GM12878 (cell line): ENCODE data around the gene OR2C1. TPM values are rescaled to one million over a fixed set of nuclear protein-coding genes. Genes with fewer than 3 reads are reported as not detected.

Source experiments
- ATAC-seq: fragments of 200-7000 bp; cut with Tn5 transposase; 3 replicates; pipeline ENCODE4 v1.9.1; 2020; ENCODE audit warnings: mild to moderate bottlenecking, moderate library complexity
- BruUV-seq: library from RNA; stranded (reverse); fragments of 400-500 nt; replicated peaks from 2 replicates; lab custom pipeline; 2021; lab: Mats Ljungman, UMichigan
- CTCF ChIA-PET: fragments of 300-600 bp; sonication (Branson Sonifier 250); formaldehyde crosslinking; extraction: SDS; loops from one replicate; lab custom pipeline; 2021; ENCODE audit warnings: inconsistent platforms; lab: Yijun Ruan, JAX
- POLR2A ChIA-PET: fragments of 350-600 bp; formaldehyde crosslinking; extraction: SDS; loops from one replicate; lab custom pipeline; 2021; ENCODE audit warnings: inconsistent platforms; lab: Charles Lee
- RAD21 ChIA-PET: fragments of 300-600 bp; sonication (Branson Sonifier 250); formaldehyde crosslinking; loops from one replicate; lab custom pipeline; 2023; ENCODE audit warnings: antibody characterized with exemption; ENCODE audit not compliant: unreplicated experiment; lab: Charles Lee
- SMC1A ChIA-PET: fragments of 300-600 bp; sonication (Branson Sonifier 250); formaldehyde crosslinking; loops from one replicate; lab custom pipeline; 2023; ENCODE audit not compliant: unreplicated experiment, uncharacterized antibody; lab: Charles Lee
- DNase-seq: peaks from one replicate; pipeline ENCODE4 v3.0.0-alpha.2; 2011; ENCODE audit warnings: low read depth, low spot score
- FAIRE-seq: peaks from 3 replicates; lab custom pipeline; 2011; peaks lifted over from hg19 to GRCh38; lab: Jason Lieb, UNC
- H2AFZ ChIP-seq: 2 replicates; pipeline ENCODE4 v1.6.0; 2011; ENCODE audit warnings: low read depth, low read length, control low read depth; ENCODE audit not compliant: control insufficient read depth
- H3K27ac ChIP-seq: 2 replicates; pipeline ENCODE4 v1.5.1; 2011; ENCODE audit warnings: control low read depth; ENCODE audit not compliant: control insufficient read depth, insufficient read depth
- H3K27me3 ChIP-seq, 2 experiments: replicated peaks in 1 of 2; 2 replicates each; pipeline versions ENCODE4 v1.6.0 to v1.6.1; 2011; ENCODE audit warnings: low read length in 1 of 2; ENCODE audit not compliant: control insufficient read depth in 2 of 2, insufficient read depth in 2 of 2
- H3K36me3 ChIP-seq, 2 experiments: 2 replicates each; pipeline ENCODE4 v1.5.1; 2011; ENCODE audit warnings: low read length in 1 of 2; ENCODE audit not compliant: control insufficient read depth in 2 of 2, insufficient read depth in 2 of 2
- H3K4me1 ChIP-seq: 2 replicates; pipeline ENCODE4 v1.6.1; 2011; ENCODE audit warnings: mild to moderate bottlenecking, low read length, moderate library complexity, mixed read lengths; ENCODE audit not compliant: control insufficient read depth, insufficient read depth
- H3K4me2 ChIP-seq: 2 replicates; pipeline ENCODE4 v1.6.0; 2011; ENCODE audit warnings: control low read depth; ENCODE audit not compliant: control insufficient read depth, insufficient read depth
- H3K4me3 ChIP-seq: fragments of 200-600 bp; sonication (generic); 2 replicates; pipeline ENCODE4 v1.5.1; 2016
- H3K79me2 ChIP-seq: 2 replicates; pipeline ENCODE4 v1.6.0; 2011; ENCODE audit warnings: low read length; ENCODE audit not compliant: control insufficient read depth, insufficient read depth
- H3K9ac ChIP-seq: 2 replicates; pipeline ENCODE4 v1.8.0; 2011; ENCODE audit warnings: low read length, control low read depth, mixed read lengths; ENCODE audit not compliant: control insufficient read depth, insufficient read depth
- H3K9me3 ChIP-seq: replicated peaks from 3 replicates; pipeline ENCODE4 v1.5.1; 2011; ENCODE audit warnings: mild to moderate bottlenecking, low read length; ENCODE audit not compliant: control insufficient read depth, insufficient read depth
- H4K20me1 ChIP-seq: 2 replicates; pipeline ENCODE4 v1.6.0; 2011; ENCODE audit not compliant: control insufficient read depth, insufficient read depth
- CEBPB ChIP-seq, 2 experiments: fragments of 150-350 bp in 1 of 2; IDR thresholded peaks; 2 replicates each; pipeline ENCODE4 v1.6.1; 2012 to 2014; ENCODE audit warnings: low read depth in 2 of 2, low read length in 2 of 2, borderline replicate concordance in 1 of 2, inconsistent platforms in 1 of 2
- CHD1 ChIP-seq: IDR thresholded peaks from 2 replicates; pipeline ENCODE4 v1.6.1; 2012; ENCODE audit warnings: low read depth, low read length, improper control_type of control experiment
- EGR1 ChIP-seq, 2 experiments: IDR thresholded peaks; 1 replicate in 1 of 2; 2 replicates in 1 of 2; pipeline ENCODE4 v1.6.1; 2011 to 2012; ENCODE audit warnings: low read depth in 2 of 2, low read length in 2 of 2, borderline replicate concordance in 1 of 2, mild to moderate bottlenecking in 1 of 2, moderate library complexity in 1 of 2
- EP300 ChIP-seq, 2 experiments: fragments of 150-350 bp in 1 of 2; IDR thresholded peaks; 2 replicates each; pipeline ENCODE4 v1.6.1; 2011 to 2012; ENCODE audit warnings: low read depth in 2 of 2, low read length in 2 of 2, borderline replicate concordance in 1 of 2, improper control_type of control experiment in 1 of 2, inconsistent platforms in 1 of 2; ENCODE audit not compliant: control insufficient read depth in 1 of 2
- HDGF ChIP-seq: fragments of 450-650 bp; IDR thresholded peaks from 2 replicates; pipeline ENCODE4 v1.6.1; 2016; ENCODE audit warnings: antibody characterized with exemption
- NR2C2 ChIP-seq: IDR thresholded peaks from 2 replicates; pipeline ENCODE4 v1.6.1; 2011; ENCODE audit warnings: borderline replicate concordance, low read depth; ENCODE audit not compliant: control insufficient read depth, insufficient read length
- RAD21 ChIP-seq: IDR thresholded peaks from 2 replicates; pipeline ENCODE4 v1.6.1; 2011; ENCODE audit warnings: mild to moderate bottlenecking, low read depth, low read length, moderate library complexity; ENCODE audit not compliant: insufficient read depth
- SIX5 ChIP-seq: IDR thresholded peaks from 2 replicates; pipeline ENCODE4 v1.6.1; 2011; ENCODE audit warnings: mild to moderate bottlenecking, low read depth, low read length, moderate library complexity; ENCODE audit not compliant: severe bottlenecking
- SMARCA5 ChIP-seq: fragments of 450-650 bp; IDR thresholded peaks from 2 replicates; pipeline ENCODE4 v1.6.1; 2017; ENCODE audit warnings: mild to moderate bottlenecking
- SMC3 ChIP-seq: IDR thresholded peaks from 2 replicates; pipeline ENCODE4 v1.6.1; 2011; ENCODE audit warnings: low read length, improper control_type of control experiment, borderline replicate concordance
- ZSCAN29 ChIP-seq: fragments of 450-650 bp; IDR thresholded peaks from 2 replicates; pipeline ENCODE4 v1.6.1; 2017; ENCODE audit warnings: mild to moderate bottlenecking, moderate library complexity
- WGBS: methylation state at CpG from one replicate; pipeline ENCODE4 v1.1.6; 2016; ENCODE audit warnings: low lambda C conversion rate; ENCODE audit not compliant: insufficient replicate concordance, insufficient coverage; ENCODE audit errors: missing lambda C conversion rate; 5-methylcytosine and 5-hydroxymethylcytosine counted together
- in situ Hi-C: fragments of 300-500 bp; cut with MboI; formaldehyde crosslinking; loops from 9 replicates; pipeline ENCODE4 v1.14.3; 2018; ENCODE audit warnings: mixed read lengths
- intact Hi-C: fragments of 100-400 bp; cut with micrococcal nuclease; formaldehyde crosslinking; loops from one replicate; pipeline ENCODE4 v1.14.2; 2022; ENCODE audit not compliant: unreplicated experiment
- polyA plus RNA-seq, 11 experiments: library from polyadenylated mRNA; depleted of rRNA in 4 of 11; unstranded in 6 of 11; stranded (reverse) in 5 of 11; fragments of >200 nt; fragmentation: Nextera tagmentation in 4 of 11; fragmentation: Illumina TruSeq in 1 of 11; extraction: Ambion mirVana in 4 of 11; extraction: Trizol in 1 of 11; gene quantifications; 1 replicate in 1 of 11; 2 replicates in 10 of 11; pipeline versions ENCODE4 v1.2.1 to v1.2.3, GENCODE V29; 2011 to 2016; ENCODE audit warnings: inconsistent platforms in 2 of 11, missing spikeins in 2 of 11, low read depth in 1 of 11
- total RNA-seq, 4 experiments: library from RNA; depleted of rRNA in 3 of 4; stranded (reverse); fragments of >200 nt in 3 of 4; fragmentation: Illumina TruSeq in 1 of 4; extraction: Trizol in 1 of 4; gene quantifications; 2 replicates each; pipeline versions ENCODE4 v1.2.1 to v1.2.3, GENCODE V29; 2013 to 2021

OR2C1 gene
- total and polyA plus RNA-seq, 10 of the 15 experiments (the other 5 are each of a cell fraction or from before 2014, with no cell fraction given), result 0.05 to 0.21 (median 0.14) TPM; not detected in 5

DNA sequence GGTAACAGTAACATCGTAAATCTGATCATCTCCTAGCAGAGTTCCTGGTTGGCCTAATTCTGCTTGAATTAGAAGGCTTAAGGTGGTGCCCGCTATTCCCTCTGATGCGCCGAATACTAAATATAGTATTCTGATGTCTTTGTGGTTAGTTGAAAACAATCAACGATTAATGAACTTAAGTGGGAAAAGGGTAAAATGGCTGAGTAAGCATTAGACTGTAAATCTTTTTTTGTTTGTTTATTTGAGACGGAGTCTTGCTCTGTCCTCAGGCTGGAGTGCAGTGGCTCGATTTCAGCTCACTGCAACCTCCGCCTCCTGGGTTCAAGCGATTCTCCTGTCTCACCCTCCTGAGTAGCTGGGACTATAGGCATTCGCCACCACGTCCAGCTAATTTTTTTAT is 13.4 kb downstream of the OR2C1 start:
- H3K27ac ChIP-seq, result no peak overlapping the region
- H3K36me3 ChIP-seq, result no peaks in the 10 kb centered on the region
- SMC1A ChIA-PET, result no interaction called here
- no peaks in the 10 kb centered on the region for H4K20me1 ChIP-seq
- peaks cover 3% of the 10 kb centered on the region; the same call in 2 of the 3 replicates for H3K9me3 ChIP-seq
- DNase-seq (no peak), FAIRE-seq (no peak), ATAC-seq (no peak)
- no TSS peak for BruUV-seq
- no peak overlapping the region for H3K4me3 ChIP-seq
- H3K27me3 ChIP-seq, result no peaks in the 10 kb centered on the region
- H3K4me2 ChIP-seq, result no peak overlapping the region
- H3K9ac ChIP-seq, result no peak overlapping the region
- H3K4me1 ChIP-seq, result no peaks in the 10 kb centered on the region
- CTCF ChIA-PET, result no interaction called here
- TF ChIP-seq EGR1 (IDR thresholded peaks at IDR 0.05; ENCODE audit: borderline replicate concordance in 1 of 2, low read depth in 2 of 2, low read length in 2 of 2) (no peak), HDGF (no peak), RAD21 (no peak), NR2C2 (no peak), SIX5 (no peak), ZSCAN29 (no peak), EP300 (IDR thresholded peaks at IDR 0.05; ENCODE audit: borderline replicate concordance in 1 of 2, control insufficient read depth in 1 of 2, low read depth in 2 of 2, low read length in 2 of 2) (no peak), CHD1 (no peak), CEBPB (IDR thresholded peaks at IDR 0.05; ENCODE audit: borderline replicate concordance in 1 of 2, low read depth in 2 of 2, low read length in 2 of 2) (no peak), SMARCA5 (no peak), SMC3 (no peak)
- intact Hi-C loops (no loop called here), in situ Hi-C loops (no loop called here)
- RAD21 ChIA-PET, result no interaction called here
- POLR2A ChIA-PET, result no interaction called here
- WGBS, result 78% methylated on average over 11 of the region's 11 CpGs
- H2AFZ ChIP-seq, result no peak overlapping the region
- no peaks in the 10 kb centered on the region for H3K79me2 ChIP-seq
